ENCODE measurements around the gene ARHGAP40.

DNA sequence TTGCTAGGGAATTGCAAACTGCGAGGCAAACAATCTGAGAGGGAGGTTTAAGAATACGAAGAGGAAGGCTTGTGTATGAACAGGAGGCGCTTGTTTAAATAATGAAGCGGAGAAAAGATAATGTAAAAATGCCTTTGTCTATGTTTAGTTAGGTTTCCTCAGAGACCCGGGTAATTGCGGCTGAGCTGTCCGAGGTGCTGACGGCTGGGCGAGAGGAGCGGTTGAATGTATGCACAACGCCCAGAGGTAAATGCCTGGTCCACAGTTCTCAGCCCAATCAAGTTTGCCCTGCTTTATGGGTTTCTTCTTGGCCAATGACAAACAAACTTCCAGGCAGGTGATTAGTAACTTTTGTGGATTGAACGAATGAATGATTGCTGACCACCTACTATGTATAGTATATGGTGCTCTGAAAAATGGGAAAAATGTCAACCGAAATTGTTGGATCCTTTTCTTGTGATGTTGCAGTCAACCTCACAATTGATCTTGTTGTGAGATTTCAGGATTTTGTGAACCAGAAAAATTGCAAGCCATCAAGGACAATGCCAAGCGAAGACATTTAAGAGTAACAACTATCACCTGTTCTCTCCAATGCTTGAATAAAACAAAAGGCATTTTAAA, 84.4 kb downstream of the ARHGAP40 start:
- TF ChIP-seq, protein P1, sequence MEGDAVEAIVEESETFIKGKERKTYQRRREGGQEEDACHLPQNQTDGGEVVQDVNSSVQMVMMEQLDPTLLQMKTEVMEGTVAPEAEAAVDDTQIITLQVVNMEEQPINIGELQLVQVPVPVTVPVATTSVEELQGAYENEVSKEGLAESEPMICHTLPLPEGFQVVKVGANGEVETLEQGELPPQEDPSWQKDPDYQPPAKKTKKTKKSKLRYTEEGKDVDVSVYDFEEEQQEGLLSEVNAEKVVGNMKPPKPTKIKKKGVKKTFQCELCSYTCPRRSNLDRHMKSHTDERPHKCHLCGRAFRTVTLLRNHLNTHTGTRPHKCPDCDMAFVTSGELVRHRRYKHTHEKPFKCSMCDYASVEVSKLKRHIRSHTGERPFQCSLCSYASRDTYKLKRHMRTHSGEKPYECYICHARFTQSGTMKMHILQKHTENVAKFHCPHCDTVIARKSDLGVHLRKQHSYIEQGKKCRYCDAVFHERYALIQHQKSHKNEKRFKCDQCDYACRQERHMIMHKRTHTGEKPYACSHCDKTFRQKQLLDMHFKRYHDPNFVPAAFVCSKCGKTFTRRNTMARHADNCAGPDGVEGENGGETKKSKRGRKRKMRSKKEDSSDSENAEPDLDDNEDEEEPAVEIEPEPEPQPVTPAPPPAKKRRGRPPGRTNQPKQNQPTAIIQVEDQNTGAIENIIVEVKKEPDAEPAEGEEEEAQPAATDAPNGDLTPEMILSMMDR (conservative IDR thresholded peaks at IDR 0.05), result no peak
- no peak for TF ChIP-seq ZFX (IDR thresholded peaks at IDR 0.05)
